Activated naive CD4-positive, alpha-beta T cell treated with anti-CD3 and anti-CD28 coated beads, Interleukin-2, amount 10 ng/mL, durations not matched to agents 7 days and 5 days (primary cell): ENCODE data around the gene CMTM7.

Source experiments
- CTCF ChIA-PET: fragments of 350-600 bp; sonication (Branson Sonifier 250); formaldehyde crosslinking; loops from one replicate; lab custom pipeline; 2021; ENCODE audit warnings: antibody characterized with exemption; lab: Charles Lee
- DNase-seq: peaks from one replicate; pipeline ENCODE4 v3.0.0-alpha.2; 2020
- H3K27ac Mint-ChIP-seq: one replicate; pipeline ENCODE4 v1.8.0; 2021; ENCODE audit warnings: mild to moderate bottlenecking, moderate library complexity, mixed read lengths
- H3K27me3 Mint-ChIP-seq: one replicate; pipeline ENCODE4 v1.8.0; 2021; ENCODE audit warnings: mild to moderate bottlenecking, mixed read lengths
- H3K36me3 Mint-ChIP-seq: one replicate; pipeline ENCODE4 v1.8.0; 2021; ENCODE audit warnings: mixed read lengths
- H3K4me1 Mint-ChIP-seq: one replicate; pipeline ENCODE4 v1.8.0; 2021; ENCODE audit warnings: mixed read lengths
- H3K4me3 Mint-ChIP-seq: one replicate; pipeline ENCODE4 v1.8.0; 2021; ENCODE audit warnings: mild to moderate bottlenecking, moderate library complexity, mixed read lengths
- H3K9me3 Mint-ChIP-seq: one replicate; pipeline ENCODE4 v1.8.0; 2021; ENCODE audit warnings: mixed read lengths

Gene CMTM7

GRCh38 chr3:32440611-32441350 lies 49.1 kb downstream of the CMTM7 start:
- peaks cover 31% of the 10 kb centered on the region for H3K36me3 Mint-ChIP-seq
- H3K4me1 Mint-ChIP-seq: peaks cover 68% of the 10 kb centered on the region
- CTCF ChIA-PET: interaction anchor here (1.4 to 2.9 kb wide), 2 partner anchors 18 to 28 kb away, joined by 3 to 11 read pairs; no protein-coding TSS in a partner anchor

DNA sequence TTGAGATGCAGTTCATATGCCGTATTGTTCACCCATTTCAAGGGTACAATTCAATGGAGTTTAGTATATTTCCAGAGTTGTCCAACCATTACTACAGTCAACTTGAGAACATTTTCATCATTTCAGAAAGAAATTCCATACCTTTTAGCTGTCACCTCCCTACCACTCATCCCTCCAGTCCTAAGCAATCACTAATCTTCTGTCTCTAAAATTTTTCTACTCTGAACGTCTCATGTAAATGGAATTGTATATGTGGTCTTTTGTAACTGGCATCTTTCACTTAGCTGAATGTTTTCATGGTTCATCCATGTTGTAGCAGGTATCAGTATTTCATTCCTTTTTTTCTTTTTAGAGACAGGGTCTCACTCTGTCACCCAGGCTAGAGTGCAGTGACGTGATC lies 51.1 kb downstream of the CMTM7 start:
- DNase-seq: no peak
- no peaks in the 10 kb centered on the region for H3K27me3 Mint-ChIP-seq
- no peak overlapping the region for H3K4me3 Mint-ChIP-seq
- peaks cover 49% of the 10 kb centered on the region for H3K36me3 Mint-ChIP-seq
- CTCF ChIA-PET: no interaction called here
- H3K27ac Mint-ChIP-seq: peak overlapping the region; percentile 60
- H3K9me3 Mint-ChIP-seq: no peaks in the 10 kb centered on the region
- peaks cover 65% of the 10 kb centered on the region for H3K4me1 Mint-ChIP-seq

More at GRCh38 chr3:32440611-32441350, 49.1 kb downstream of the CMTM7 start:
- Mint-ChIP-seq H3K27ac (no peak overlapping the region), H3K27me3 (no peaks in the 10 kb centered on the region), H3K4me3 (no peak overlapping the region), H3K9me3 (no peaks in the 10 kb centered on the region)
- no peak for DNase-seq

DNA sequence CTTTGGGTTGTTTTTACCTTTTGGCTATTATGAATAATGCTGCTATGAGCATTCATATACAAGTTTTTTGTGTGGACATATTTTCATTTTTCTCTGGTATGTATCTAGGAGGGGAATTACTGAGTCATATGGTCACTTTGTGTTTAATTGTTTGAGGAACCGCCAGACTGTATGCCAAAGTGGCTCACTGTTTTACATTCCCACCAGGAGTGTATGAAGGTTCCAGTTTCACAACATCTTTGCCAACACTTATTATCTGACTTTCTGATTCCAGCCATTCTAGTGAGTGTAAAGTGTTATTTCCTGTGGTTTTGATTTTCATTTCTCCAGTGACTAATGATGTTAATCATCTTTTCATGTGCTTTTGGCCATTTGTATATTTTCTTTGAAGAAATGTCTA lies 51.8 kb downstream of the CMTM7 start:
- H3K4me1 Mint-ChIP-seq: peaks cover 65% of the 10 kb centered on the region
- no peaks in the 10 kb centered on the region for H3K27me3 Mint-ChIP-seq
- H3K27ac Mint-ChIP-seq: no peak overlapping the region
- no peak overlapping the region for H3K4me3 Mint-ChIP-seq
- CTCF ChIA-PET: no interaction called here
- H3K36me3 Mint-ChIP-seq: peaks cover 55% of the 10 kb centered on the region
- DNase-seq: no peak
- H3K9me3 Mint-ChIP-seq: no peaks in the 10 kb centered on the region

DNA sequence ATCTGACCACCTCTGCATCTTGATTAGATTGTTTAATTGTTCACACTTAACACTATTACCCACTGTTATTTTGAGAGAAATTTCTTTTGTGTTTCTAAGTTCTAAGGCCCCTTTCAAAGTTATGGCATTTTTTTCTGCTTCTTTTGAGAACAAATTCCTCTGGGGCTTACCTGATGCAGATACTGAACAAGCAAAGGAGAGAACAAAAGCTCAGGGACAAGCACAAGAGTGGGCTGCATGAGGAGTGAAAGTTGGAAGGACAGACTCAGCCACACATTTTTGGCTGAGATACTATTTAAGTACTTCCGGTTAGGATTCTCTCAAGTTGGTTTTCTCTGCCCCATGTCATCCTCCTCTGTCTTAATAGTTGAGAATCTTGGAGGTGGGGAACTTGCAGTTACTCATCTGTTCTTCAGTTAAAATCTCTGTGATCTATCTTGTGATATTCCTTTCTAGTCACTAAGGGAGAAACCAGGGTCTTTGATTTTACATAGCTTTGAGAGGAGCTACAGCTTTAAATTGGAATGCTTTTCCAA lies 56.3 kb downstream of the CMTM7 start:
- H3K27ac Mint-ChIP-seq: peak overlapping the region; percentile 2

DNA sequence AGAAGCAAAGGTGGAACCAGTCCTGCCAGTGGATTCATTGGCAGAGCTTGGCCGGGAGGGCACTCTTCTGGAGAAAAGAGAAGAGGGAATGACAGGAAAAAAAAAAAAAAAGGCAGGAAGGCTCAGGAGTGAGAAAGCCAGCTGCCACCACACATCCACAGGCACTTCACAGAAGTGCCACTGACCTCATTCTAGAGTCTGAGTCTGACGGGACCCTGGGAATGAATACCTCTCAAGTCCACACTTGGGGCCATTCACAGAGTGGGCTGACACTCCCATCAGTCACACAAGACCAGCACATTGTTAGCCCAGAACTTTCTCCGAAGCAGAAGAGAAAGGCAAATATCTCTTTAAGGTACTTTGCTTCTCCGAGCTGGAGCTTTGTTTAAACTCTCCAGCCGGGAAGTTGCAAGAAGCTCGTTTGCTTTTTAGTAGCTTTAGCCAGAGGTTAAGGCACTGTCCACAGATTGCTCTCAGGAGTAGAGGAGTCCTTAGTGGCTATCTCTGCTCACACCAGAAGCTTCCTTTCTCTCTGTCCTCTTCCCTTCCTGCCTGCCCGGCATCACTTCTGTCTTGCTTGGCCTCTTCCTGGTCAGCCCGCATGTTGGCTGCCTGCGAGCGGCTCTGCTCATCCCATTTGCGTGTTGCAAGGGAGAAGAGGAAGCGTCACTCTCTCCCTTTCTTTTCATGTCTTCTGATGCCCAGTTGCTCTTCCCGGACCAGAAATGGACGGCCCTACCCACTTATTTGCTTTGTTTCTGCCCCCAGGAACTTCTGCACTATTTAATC lies 57.2 kb downstream of the CMTM7 start:
- H3K36me3 Mint-ChIP-seq: peaks cover 64% of the 10 kb centered on the region
- peaks cover 27% of the 10 kb centered on the region for H3K4me1 Mint-ChIP-seq
- H3K4me3 Mint-ChIP-seq: no peak overlapping the region
- no peaks in the 10 kb centered on the region for H3K9me3 Mint-ChIP-seq
- DNase-seq: peak; percentile 10
- H3K27ac Mint-ChIP-seq: peak overlapping the region; percentile 75
- no peaks in the 10 kb centered on the region for H3K27me3 Mint-ChIP-seq
- CTCF ChIA-PET: interaction anchor here (1.2 to 1.3 kb wide), 2 partner anchors 9 to 14 kb away, joined by 3 to 5 read pairs; no protein-coding TSS in a partner anchor

More for the DNA sequence above, 56.3 kb downstream of the CMTM7 start:
- no peaks in the 10 kb centered on the region for H3K9me3 Mint-ChIP-seq
- H3K36me3 Mint-ChIP-seq: peaks cover 65% of the 10 kb centered on the region
- H3K27me3 Mint-ChIP-seq: no peaks in the 10 kb centered on the region
- peaks cover 35% of the 10 kb centered on the region for H3K4me1 Mint-ChIP-seq
- CTCF ChIA-PET: interaction anchor here (1.2 kb wide), 1 partner anchor 10 kb away, joined by 5 read pairs; no protein-coding TSS in a partner anchor
- no peak overlapping the region for H3K4me3 Mint-ChIP-seq
- DNase-seq: no peak

GRCh38 chr3:32449691-32450090 lies 58.0 kb downstream of the CMTM7 start:
- peaks cover 62% of the 10 kb centered on the region for H3K36me3 Mint-ChIP-seq
- peaks cover 23% of the 10 kb centered on the region for H3K4me1 Mint-ChIP-seq
- CTCF ChIA-PET: interaction anchor here (1.3 kb wide), 1 partner anchor 14 kb away, joined by 3 read pairs; no protein-coding TSS in a partner anchor
- H3K4me3 Mint-ChIP-seq: no peak overlapping the region
- H3K27ac Mint-ChIP-seq: no peak overlapping the region
- peak; percentile 8 for DNase-seq
- H3K27me3 Mint-ChIP-seq: no peaks in the 10 kb centered on the region
- no peaks in the 10 kb centered on the region for H3K9me3 Mint-ChIP-seq

DNA sequence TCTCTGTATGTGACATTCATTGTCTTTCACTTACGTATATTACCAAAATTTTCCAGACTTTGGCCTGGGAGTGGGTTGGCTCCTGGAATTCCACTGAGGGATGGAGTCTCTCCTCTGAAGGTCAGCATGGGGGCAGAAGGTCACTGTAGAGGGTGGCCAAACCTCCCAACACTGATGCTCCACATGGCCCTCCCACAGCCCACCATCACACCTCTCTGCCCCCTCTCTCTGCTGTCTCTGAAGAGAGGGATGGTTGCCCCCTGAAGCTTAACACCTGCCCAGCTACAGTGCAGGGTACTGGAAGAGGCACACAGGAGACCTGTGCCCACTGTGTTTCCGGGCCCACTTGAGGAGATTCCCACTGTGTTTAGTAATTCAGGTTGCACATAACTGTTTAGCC lies 58.8 kb downstream of the CMTM7 start:
- H3K27me3 Mint-ChIP-seq: no peaks in the 10 kb centered on the region
- CTCF ChIA-PET: no interaction called here
- no peak overlapping the region for H3K4me3 Mint-ChIP-seq
- no peak overlapping the region for H3K27ac Mint-ChIP-seq
- H3K36me3 Mint-ChIP-seq: peaks cover 61% of the 10 kb centered on the region
- no peak for DNase-seq
- peaks cover 28% of the 10 kb centered on the region for H3K4me1 Mint-ChIP-seq
- H3K9me3 Mint-ChIP-seq: no peaks in the 10 kb centered on the region

GRCh38 chr3:32450992-32451659 lies 59.5 kb downstream of the CMTM7 start:
- H3K27me3 Mint-ChIP-seq: no peaks in the 10 kb centered on the region
- H3K4me1 Mint-ChIP-seq: peaks cover 34% of the 10 kb centered on the region
- no peak for DNase-seq
- H3K9me3 Mint-ChIP-seq: no peaks in the 10 kb centered on the region
- no peak overlapping the region for H3K27ac Mint-ChIP-seq
- H3K4me3 Mint-ChIP-seq: no peak overlapping the region
- peaks cover 57% of the 10 kb centered on the region for H3K36me3 Mint-ChIP-seq
- CTCF ChIA-PET: no interaction called here

GRCh38 chr3:32452009-32452408 lies 60.4 kb downstream of the CMTM7 start:
- no peaks in the 10 kb centered on the region for H3K27me3 Mint-ChIP-seq
- peaks cover 34% of the 10 kb centered on the region for H3K4me1 Mint-ChIP-seq
- CTCF ChIA-PET: no interaction called here
- H3K9me3 Mint-ChIP-seq: no peaks in the 10 kb centered on the region
- no peak overlapping the region for H3K4me3 Mint-ChIP-seq
- H3K36me3 Mint-ChIP-seq: peaks cover 51% of the 10 kb centered on the region
- no peak overlapping the region for H3K27ac Mint-ChIP-seq
- DNase-seq: no peak

DNA sequence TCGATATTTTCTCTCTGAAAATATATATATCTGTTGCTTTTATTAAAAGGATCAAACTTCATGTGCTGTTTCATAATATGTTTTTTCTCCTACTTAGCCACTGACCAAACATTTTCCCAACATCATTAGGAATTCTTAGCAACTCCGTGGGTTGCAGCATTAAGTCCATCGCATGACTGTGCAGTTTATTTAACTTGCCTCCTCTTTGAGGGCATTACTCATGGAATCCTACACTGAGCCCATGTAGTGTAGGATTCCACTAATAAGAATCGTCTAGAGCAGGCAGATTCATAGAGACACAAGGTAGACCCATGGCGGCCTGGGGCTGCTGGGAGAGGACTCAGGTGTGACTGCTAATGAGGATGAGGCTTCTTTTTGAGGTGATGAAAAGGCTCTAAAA lies 61.7 kb downstream of the CMTM7 start:
- Mint-ChIP-seq H3K27ac (peak overlapping the region; percentile 55), H3K27me3 (no peaks in the 10 kb centered on the region), H3K36me3 (peaks cover 47% of the 10 kb centered on the region), H3K4me1 (peaks cover 36% of the 10 kb centered on the region), H3K9me3 (peaks cover 2% of the 10 kb centered on the region), H3K4me3 (no peak overlapping the region)
- no peak for DNase-seq
- CTCF ChIA-PET: no interaction called here

DNA sequence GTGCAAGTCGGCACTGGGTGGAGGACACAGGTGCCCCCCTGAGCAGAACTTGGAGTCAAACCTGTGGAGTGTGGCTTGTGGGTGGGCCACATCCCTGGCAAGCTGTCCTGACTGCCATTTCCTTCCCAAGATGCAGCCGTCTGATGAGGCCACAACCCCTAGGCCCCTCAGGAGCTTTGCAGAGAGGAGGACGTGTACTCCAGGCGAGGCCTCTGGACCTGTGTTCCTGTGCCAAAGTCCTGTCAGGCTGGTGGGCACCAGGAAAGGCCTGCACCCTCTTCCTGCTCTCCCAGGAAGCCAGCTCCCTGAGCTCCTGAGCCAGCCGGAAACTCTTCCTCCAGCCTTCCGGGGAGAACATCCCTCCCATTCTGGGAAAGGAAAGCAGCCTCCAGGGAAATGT lies 62.5 kb downstream of the CMTM7 start:
- Mint-ChIP-seq H3K9me3 (peaks cover 2% of the 10 kb centered on the region), H3K4me1 (peaks cover 35% of the 10 kb centered on the region)

GRCh38 chr3:32454731-32455608 lies 63.3 kb downstream of the CMTM7 start:
- peaks cover 35% of the 10 kb centered on the region for H3K4me1 Mint-ChIP-seq
- no peak overlapping the region for H3K4me3 Mint-ChIP-seq
- CTCF ChIA-PET: interaction anchor here (0.9 to 1.2 kb wide), 4 partner anchors 30 to 80 kb away, joined by 3 read pairs; no protein-coding TSS in a partner anchor
- H3K27ac Mint-ChIP-seq: peak overlapping the region; percentile 2
- no peak for DNase-seq
- H3K27me3 Mint-ChIP-seq: no peaks in the 10 kb centered on the region
- peaks cover 40% of the 10 kb centered on the region for H3K36me3 Mint-ChIP-seq
- peaks cover 2% of the 10 kb centered on the region for H3K9me3 Mint-ChIP-seq

More for the DNA sequence above, 62.5 kb downstream of the CMTM7 start:
- Mint-ChIP-seq H3K36me3 (peaks cover 44% of the 10 kb centered on the region), H3K27ac (no peak overlapping the region), H3K4me3 (no peak overlapping the region), H3K27me3 (no peaks in the 10 kb centered on the region)
- no peak for DNase-seq
- CTCF ChIA-PET: interaction anchor here (1.1 to 1.2 kb wide), 2 partner anchors 29 to 78 kb away, joined by 3 read pairs; no protein-coding TSS in a partner anchor
